ENCODE results near the gene SRCAP.

The SRCAP gene

DNA sequence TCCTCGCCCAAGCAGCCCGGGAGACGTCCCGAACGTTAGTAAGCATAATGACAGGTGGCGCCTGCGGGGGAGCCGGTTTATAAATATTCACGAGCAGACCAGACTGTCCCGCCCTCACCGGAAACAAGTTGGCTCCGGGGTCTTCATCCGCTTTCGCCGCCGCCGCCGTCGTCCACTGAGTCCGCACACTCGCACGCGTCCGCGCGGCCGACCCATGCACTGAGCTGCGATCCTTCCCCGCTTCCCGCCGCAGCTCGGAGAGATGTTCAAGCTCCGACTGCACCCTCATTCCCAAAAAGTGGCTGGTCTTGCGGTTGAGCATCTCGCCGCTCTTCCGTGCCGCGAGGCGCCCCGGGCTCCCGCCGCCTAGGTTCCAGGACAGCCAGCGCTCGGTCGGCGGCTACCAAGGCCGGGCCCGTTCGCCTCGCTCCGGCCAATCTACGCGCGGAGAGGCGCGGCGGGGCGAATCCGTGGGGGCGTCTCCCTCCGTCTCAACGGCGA is 62.5 kb downstream of the SRCAP start (continued):
- TF ChIP-seq, protein P1, sequence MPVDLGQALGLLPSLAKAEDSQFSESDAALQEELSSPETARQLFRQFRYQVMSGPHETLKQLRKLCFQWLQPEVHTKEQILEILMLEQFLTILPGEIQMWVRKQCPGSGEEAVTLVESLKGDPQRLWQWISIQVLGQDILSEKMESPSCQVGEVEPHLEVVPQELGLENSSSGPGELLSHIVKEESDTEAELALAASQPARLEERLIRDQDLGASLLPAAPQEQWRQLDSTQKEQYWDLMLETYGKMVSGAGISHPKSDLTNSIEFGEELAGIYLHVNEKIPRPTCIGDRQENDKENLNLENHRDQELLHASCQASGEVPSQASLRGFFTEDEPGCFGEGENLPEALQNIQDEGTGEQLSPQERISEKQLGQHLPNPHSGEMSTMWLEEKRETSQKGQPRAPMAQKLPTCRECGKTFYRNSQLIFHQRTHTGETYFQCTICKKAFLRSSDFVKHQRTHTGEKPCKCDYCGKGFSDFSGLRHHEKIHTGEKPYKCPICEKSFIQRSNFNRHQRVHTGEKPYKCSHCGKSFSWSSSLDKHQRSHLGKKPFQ (tag by site-specific recombination; IDR thresholded peaks at IDR 0.05), result 0 out of 2 replicates have a peak, but pooled peaks have one; percentile 25
- TF ChIP-seq, protein P2, sequence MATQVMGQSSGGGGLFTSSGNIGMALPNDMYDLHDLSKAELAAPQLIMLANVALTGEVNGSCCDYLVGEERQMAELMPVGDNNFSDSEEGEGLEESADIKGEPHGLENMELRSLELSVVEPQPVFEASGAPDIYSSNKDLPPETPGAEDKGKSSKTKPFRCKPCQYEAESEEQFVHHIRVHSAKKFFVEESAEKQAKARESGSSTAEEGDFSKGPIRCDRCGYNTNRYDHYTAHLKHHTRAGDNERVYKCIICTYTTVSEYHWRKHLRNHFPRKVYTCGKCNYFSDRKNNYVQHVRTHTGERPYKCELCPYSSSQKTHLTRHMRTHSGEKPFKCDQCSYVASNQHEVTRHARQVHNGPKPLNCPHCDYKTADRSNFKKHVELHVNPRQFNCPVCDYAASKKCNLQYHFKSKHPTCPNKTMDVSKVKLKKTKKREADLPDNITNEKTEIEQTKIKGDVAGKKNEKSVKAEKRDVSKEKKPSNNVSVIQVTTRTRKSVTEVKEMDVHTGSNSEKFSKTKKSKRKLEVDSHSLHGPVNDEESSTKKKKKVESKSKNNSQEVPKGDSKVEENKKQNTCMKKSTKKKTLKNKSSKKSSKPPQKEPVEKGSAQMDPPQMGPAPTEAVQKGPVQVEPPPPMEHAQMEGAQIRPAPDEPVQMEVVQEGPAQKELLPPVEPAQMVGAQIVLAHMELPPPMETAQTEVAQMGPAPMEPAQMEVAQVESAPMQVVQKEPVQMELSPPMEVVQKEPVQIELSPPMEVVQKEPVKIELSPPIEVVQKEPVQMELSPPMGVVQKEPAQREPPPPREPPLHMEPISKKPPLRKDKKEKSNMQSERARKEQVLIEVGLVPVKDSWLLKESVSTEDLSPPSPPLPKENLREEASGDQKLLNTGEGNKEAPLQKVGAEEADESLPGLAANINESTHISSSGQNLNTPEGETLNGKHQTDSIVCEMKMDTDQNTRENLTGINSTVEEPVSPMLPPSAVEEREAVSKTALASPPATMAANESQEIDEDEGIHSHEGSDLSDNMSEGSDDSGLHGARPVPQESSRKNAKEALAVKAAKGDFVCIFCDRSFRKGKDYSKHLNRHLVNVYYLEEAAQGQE (tag by site-specific recombination; IDR thresholded peaks at IDR 0.05), result peak; percentile 65; the same call in 1 of the 2 replicates
- TF ChIP-seq ZNF324 (tag by site-specific recombination; IDR thresholded peaks at IDR 0.05), result peak; percentile 77; the same call in 1 of the 2 replicates
- TF ChIP-seq, protein P3, sequence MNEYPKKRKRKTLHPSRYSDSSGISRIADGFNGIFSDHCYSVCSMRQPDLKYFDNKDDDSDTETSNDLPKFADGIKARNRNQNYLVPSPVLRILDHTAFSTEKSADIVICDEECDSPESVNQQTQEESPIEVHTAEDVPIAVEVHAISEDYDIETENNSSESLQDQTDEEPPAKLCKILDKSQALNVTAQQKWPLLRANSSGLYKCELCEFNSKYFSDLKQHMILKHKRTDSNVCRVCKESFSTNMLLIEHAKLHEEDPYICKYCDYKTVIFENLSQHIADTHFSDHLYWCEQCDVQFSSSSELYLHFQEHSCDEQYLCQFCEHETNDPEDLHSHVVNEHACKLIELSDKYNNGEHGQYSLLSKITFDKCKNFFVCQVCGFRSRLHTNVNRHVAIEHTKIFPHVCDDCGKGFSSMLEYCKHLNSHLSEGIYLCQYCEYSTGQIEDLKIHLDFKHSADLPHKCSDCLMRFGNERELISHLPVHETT (tag by site-specific recombination; IDR thresholded peaks at IDR 0.05), result peak; percentile 50
- peak; percentile 84; the same call in 1 of the 2 replicates for TF ChIP-seq ZNF24 (tag by site-specific recombination; IDR thresholded peaks at IDR 0.05)
- TF ChIP-seq ZNF501 (tag by site-specific recombination; IDR thresholded peaks at IDR 0.05), result peak; percentile 95
- no peak for TF ChIP-seq ZBTB48 (tag by site-specific recombination; IDR thresholded peaks at IDR 0.05)
- peak; percentile 54; the same call in 1 of the 2 replicates for TF ChIP-seq MYNN (tag by site-specific recombination; IDR thresholded peaks at IDR 0.05; ENCODE audit: borderline replicate concordance)
- 0 out of 2 replicates have a peak, but pooled peaks have one; percentile 9 for TF ChIP-seq ZNF10 (tag by site-specific recombination; IDR thresholded peaks at IDR 0.05)
- TF ChIP-seq, protein P4, sequence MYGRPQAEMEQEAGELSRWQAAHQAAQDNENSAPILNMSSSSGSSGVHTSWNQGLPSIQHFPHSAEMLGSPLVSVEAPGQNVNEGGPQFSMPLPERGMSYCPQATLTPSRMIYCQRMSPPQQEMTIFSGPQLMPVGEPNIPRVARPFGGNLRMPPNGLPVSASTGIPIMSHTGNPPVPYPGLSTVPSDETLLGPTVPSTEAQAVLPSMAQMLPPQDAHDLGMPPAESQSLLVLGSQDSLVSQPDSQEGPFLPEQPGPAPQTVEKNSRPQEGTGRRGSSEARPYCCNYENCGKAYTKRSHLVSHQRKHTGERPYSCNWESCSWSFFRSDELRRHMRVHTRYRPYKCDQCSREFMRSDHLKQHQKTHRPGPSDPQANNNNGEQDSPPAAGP (tag by site-specific recombination; IDR thresholded peaks at IDR 0.05), result peak; percentile 84
- TF ChIP-seq ZNF792 (tag by site-specific recombination; IDR thresholded peaks at IDR 0.05), result peak; percentile 44; the same call in 1 of the 2 replicates
- TF ChIP-seq GLIS1 (tag by site-specific recombination; IDR thresholded peaks at IDR 0.05), result peak; percentile 63; the same call in 1 of the 2 replicates
- peak; percentile 25; the same call in 1 of the 2 replicates for TF ChIP-seq KLF1 (tag by site-specific recombination; IDR thresholded peaks at IDR 0.05)
- peak; percentile 95 for TF ChIP-seq KLF16 (tag by site-specific recombination; IDR thresholded peaks at IDR 0.05)
- no peak for TF ChIP-seq ZNF585B (tag by site-specific recombination; IDR thresholded peaks at IDR 0.05)
- TF ChIP-seq IKZF3 (tag by site-specific recombination; IDR thresholded peaks at IDR 0.05), result no peak
- TF ChIP-seq GLIS2 (tag by site-specific recombination; IDR thresholded peaks at IDR 0.05), result peak; percentile 57; the same call in 1 of the 2 replicates
- TF ChIP-seq ZBTB20 (tag by site-specific recombination; IDR thresholded peaks at IDR 0.05), result peak; percentile 75
- TF ChIP-seq REPIN1 (tag by site-specific recombination; IDR thresholded peaks at IDR 0.05; ENCODE audit: low read depth), result 0 out of 2 replicates have a peak, but pooled peaks have one; percentile 27
- 0 out of 2 replicates have a peak, but pooled peaks have one; percentile 39 for TF ChIP-seq ZNF660 (tag by site-specific recombination; IDR thresholded peaks at IDR 0.05)
- TF ChIP-seq, protein P5, sequence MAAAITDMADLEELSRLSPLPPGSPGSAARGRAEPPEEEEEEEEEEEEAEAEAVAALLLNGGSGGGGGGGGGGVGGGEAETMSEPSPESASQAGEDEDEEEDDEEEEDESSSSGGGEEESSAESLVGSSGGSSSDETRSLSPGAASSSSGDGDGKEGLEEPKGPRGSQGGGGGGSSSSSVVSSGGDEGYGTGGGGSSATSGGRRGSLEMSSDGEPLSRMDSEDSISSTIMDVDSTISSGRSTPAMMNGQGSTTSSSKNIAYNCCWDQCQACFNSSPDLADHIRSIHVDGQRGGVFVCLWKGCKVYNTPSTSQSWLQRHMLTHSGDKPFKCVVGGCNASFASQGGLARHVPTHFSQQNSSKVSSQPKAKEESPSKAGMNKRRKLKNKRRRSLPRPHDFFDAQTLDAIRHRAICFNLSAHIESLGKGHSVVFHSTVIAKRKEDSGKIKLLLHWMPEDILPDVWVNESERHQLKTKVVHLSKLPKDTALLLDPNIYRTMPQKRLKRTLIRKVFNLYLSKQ (tag by site-specific recombination; IDR thresholded peaks at IDR 0.05; ENCODE audit: borderline replicate concordance), result 0 out of 2 replicates have a peak, but pooled peaks have one; percentile 15
- TF ChIP-seq KLF10 (tag by site-specific recombination; IDR thresholded peaks at IDR 0.05), result peak; percentile 42; the same call in 1 of the 2 replicates
- peak; percentile 85; the same call in 1 of the 2 replicates for TF ChIP-seq KLF9 (tag by site-specific recombination; IDR thresholded peaks at IDR 0.05; ENCODE audit: low read depth)
- 0 out of 2 replicates have a peak, but pooled peaks have one; percentile 40 for TF ChIP-seq SCRT2 (tag by site-specific recombination; IDR thresholded peaks at IDR 0.05)
- peak; percentile 63; the same call in 1 of the 2 replicates for TF ChIP-seq ZFP37 (tag by site-specific recombination; IDR thresholded peaks at IDR 0.05)

All from HEK293 (cell line).